NCI-H146 (cell line): ENCODE data around the gene WDR38.

Experiments used
- DNase-seq: peaks from one replicate; lab custom pipeline; 2025; lab: John Stamatoyannopoulos, UW

Gene WDR38

GRCh38 chr9:124882231-124882630 lies 29.0 kb downstream of the WDR38 start:
- DNase-seq, result no peak

- DNase-seq, result no peak
Observed at GRCh38 chr9:124884376-124884775, 31.1 kb downstream of the WDR38 start.

DNA sequence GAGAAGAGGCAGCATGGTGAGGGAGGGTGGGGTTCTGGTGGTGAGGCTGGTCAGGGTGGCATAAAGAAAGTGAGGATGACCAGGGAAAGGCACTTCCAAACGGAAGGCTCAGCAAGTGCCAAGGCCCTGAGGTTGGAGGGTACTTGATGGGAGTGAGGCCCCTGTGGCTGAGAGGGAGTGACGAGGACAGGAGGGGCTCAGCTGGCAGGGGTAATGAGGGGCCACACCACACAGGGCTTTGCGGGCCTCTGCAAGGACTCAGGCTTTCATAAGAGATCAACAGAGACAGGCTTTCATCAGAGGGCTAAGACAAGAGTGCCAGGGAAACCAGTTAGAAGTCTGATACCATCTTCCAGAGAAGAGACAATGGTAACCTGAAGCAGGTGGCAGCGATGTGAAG lies 32.3 kb downstream of the WDR38 start:
- DNase-seq, result no peak

DNA sequence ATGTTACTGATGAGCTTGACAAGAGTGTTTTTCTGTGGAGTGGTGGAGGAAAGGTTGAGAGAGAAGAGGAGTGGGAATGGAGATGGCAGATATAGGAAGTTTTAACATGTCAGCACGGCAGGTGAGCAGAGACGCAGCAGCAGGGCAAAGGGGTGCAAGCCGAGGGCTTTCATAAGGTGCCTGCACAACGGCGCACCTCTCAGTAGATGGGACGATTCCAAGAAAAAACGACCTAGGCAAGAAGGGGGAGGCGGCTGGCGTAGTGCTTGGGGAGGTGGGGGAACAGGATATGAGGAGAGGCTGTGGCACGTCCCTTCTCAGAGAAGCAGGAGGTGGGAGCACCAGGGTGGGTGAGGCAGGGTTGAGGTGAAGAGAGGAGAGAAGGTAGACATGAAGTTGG lies 33.2 kb downstream of the WDR38 start:
- no peak for DNase-seq

- no peak for DNase-seq
Observed at GRCh38 chr9:124886866-124887492, 33.7 kb downstream of the WDR38 start.

- DNase-seq, result no peak
Observed at GRCh38 chr9:124887832-124888231, 34.6 kb downstream of the WDR38 start.

GRCh38 chr9:124889006-124889405 lies 35.7 kb downstream of the WDR38 start:
- DNase-seq, result no peak

GRCh38 chr9:124890179-124890578 lies 36.9 kb downstream of the WDR38 start:
- no peak for DNase-seq

- DNase-seq, result no peak
Observed at GRCh38 chr9:124894035-124894740, 40.9 kb downstream of the WDR38 start.

DNA sequence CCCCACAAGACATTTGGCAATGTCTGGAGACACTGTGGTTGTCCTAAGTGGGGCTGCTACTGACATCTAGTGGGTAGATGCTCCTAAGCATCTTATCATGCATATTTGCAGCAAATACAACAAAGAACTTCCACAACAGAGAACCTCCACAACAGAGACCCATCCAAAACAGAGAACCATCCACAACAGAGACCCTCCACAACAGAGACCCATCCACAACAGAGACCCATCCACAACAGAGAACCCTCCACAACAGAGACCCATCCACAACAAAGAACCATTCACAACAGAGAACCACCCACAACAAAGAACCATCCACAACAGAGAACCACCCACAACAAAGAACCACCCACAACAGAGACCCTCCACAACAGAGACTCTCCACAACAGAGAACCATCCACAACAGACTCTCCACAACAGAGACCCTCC lies 41.5 kb downstream of the WDR38 start:
- no peak for DNase-seq

GRCh38 chr9:124897570-124898460 lies 44.6 kb downstream of the WDR38 start:
- DNase-seq, result no peak

DNA sequence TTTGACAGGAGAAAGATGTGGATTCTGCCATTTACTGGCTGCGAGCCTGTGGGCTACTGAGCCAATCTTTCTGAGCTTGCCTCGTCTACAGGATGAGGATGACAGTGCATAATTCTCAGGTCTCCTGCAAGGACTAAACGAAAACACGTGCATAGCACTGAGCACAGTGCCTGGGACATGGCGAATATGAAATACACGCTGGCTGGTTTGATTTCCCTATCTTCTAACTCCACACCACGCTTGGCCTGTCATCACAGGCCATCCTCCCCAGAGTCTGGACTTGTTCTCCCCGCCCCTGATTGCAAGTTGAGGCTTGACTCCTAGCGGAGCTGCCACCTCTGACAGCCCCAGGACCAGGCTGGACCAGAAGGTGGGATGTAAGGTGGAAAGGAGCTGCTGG lies 46.6 kb downstream of the WDR38 start:
- no peak for DNase-seq

- no peak for DNase-seq
Observed at GRCh38 chr9:124906966-124907365, 53.7 kb downstream of the WDR38 start.
